PC-3 (cell line): ENCODE results near the gene SLC38A9. TPM values are rescaled to one million over a fixed set of nuclear protein-coding genes. Genes with fewer than 3 reads are reported as not detected.

Source experiments
- ATAC-seq: fragments of 200-7000 bp; cut with Tn5 transposase; 2 replicates; pipeline ENCODE4 v1.9.1; 2020; ENCODE audit warnings: mild to moderate bottlenecking, moderate library complexity
- BruUV-seq: library from RNA; stranded (reverse); fragments of 400-500 nt; replicated peaks from 2 replicates; lab custom pipeline; 2021; lab: Mats Ljungman, UMichigan
- CTCF ChIA-PET: fragments of 300-600 bp; sonication (Branson Sonifier 250); formaldehyde crosslinking; loops from one replicate; lab custom pipeline; 2022; ENCODE audit warnings: antibody characterized with exemption; lab: Charles Lee
- POLR2A ChIA-PET: fragments of 300-600 bp; sonication (Branson Sonifier 250); formaldehyde crosslinking; loops from one replicate; lab custom pipeline; 2022; ENCODE audit warnings: antibody characterized with exemption; ENCODE audit not compliant: unreplicated experiment; lab: Charles Lee
- DNase-seq: peaks from one replicate; pipeline ENCODE4 v3.0.0-alpha.2; 2015
- H2AFZ ChIP-seq: fragments of 300-600 bp; sonication (generic); 2 replicates; pipeline ENCODE4 v1.6.0; 2016; ENCODE audit warnings: antibody characterized with exemption, low read length
- H3F3A ChIP-seq: fragments of 300-600 bp; sonication (generic); one replicate; pipeline ENCODE4 v1.6.0; 2017; ENCODE audit warnings: antibody characterized with exemption, low read length, control low read depth, mild to moderate bottlenecking; ENCODE audit not compliant: unreplicated experiment
- H3K27ac ChIP-seq: fragments of 300-600 bp; sonication (generic); 2 replicates; pipeline ENCODE4 v1.5.1; 2016; ENCODE audit warnings: mild to moderate bottlenecking, low read length
- H3K27me3 ChIP-seq: fragments of 300-600 bp; sonication (generic); 2 replicates; pipeline ENCODE4 v1.6.1; 2016; ENCODE audit warnings: low read length, mixed read lengths
- H3K36me3 ChIP-seq: fragments of 300-600 bp; sonication (generic); 2 replicates; pipeline ENCODE4 v1.6.1; 2016; ENCODE audit warnings: low read depth, mixed run types, low read length, mixed read lengths
- H3K4me1 ChIP-seq: fragments of 300-600 bp; sonication (generic); 2 replicates; pipeline ENCODE4 v1.5.1; 2016; ENCODE audit warnings: low read length; ENCODE audit not compliant: insufficient read depth
- H3K4me2 ChIP-seq: fragments of 300-600 bp; sonication (generic); 2 replicates; pipeline ENCODE4 v1.6.0; 2016; ENCODE audit warnings: low read length
- H3K4me3 ChIP-seq: fragments of 300-600 bp; sonication (generic); 2 replicates; pipeline ENCODE4 v1.5.1; 2016; ENCODE audit warnings: mild to moderate bottlenecking, low read length, mixed read lengths
- H3K79me2 ChIP-seq: fragments of 300-600 bp; sonication (generic); 2 replicates; pipeline ENCODE4 v1.6.1; 2017; ENCODE audit warnings: low read length, mixed read lengths
- H3K9ac ChIP-seq: fragments of 300-600 bp; sonication (generic); 2 replicates; pipeline ENCODE4 v1.6.0; 2016; ENCODE audit warnings: mild to moderate bottlenecking, low read length
- H3K9me2 ChIP-seq: fragments of 300-600 bp; sonication (generic); replicated peaks from 2 replicates; pipeline ENCODE4 v1.6.1; 2016; ENCODE audit warnings: mixed run types, low read length, mixed read lengths
- H3K9me3 ChIP-seq: fragments of 300-600 bp; sonication (generic); 2 replicates; pipeline ENCODE4 v1.6.1; 2016; ENCODE audit warnings: low read length, mixed read lengths
- H4K20me1 ChIP-seq: fragments of 300-600 bp; sonication (generic); 2 replicates; pipeline ENCODE4 v1.6.1; 2016; ENCODE audit warnings: low read length, mixed read lengths
- CTCF ChIP-seq: fragments of 300-600 bp; sonication (generic); conservative IDR thresholded peaks from 2 replicates; pipeline ENCODE4 v1.5.1; 2017; ENCODE audit warnings: antibody characterized with exemption, low read depth, mild to moderate bottlenecking, low read length
- EZH2 ChIP-seq: fragments of 300-600 bp; sonication (generic); IDR thresholded peaks from one replicate; pipeline ENCODE4 v1.6.1; 2017; ENCODE audit warnings: antibody characterized with exemption, mild to moderate bottlenecking, low read length; ENCODE audit not compliant: unreplicated experiment
- EZH2phosphoT487 ChIP-seq: fragments of 300-600 bp; sonication (generic); IDR thresholded peaks from 2 replicates; pipeline ENCODE4 v1.6.1; 2018; ENCODE audit warnings: mild to moderate bottlenecking, antibody characterized with exemption, low read length, borderline replicate concordance
- intact Hi-C: fragments of 100-400 bp; cut with micrococcal nuclease; formaldehyde crosslinking; loops from 2 replicates; pipeline ENCODE4 v1.9.0; 2023
- total RNA-seq: library from RNA; depleted of rRNA; stranded (reverse); fragments of >200 nt; gene quantifications from 2 replicates; pipeline ENCODE4 v1.2.3, GENCODE V29; 2014

The SLC38A9 gene
- total RNA-seq, 1 experiment from 2014 or later, result 12.9 TPM

- Histone ChIP-seq H3K9ac (no peak overlapping the region), H3K9me2 (no peaks in the 10 kb centered on the region), H4K20me1 (no peaks in the 10 kb centered on the region), H3K27me3 (no peaks in the 10 kb centered on the region), H3K4me2 (no peak overlapping the region), H3K36me3 (no peaks in the 10 kb centered on the region), H3K9me3 (no peaks in the 10 kb centered on the region), H3K4me1 (no peaks in the 10 kb centered on the region), H3K27ac (no peak overlapping the region), H3K4me3 (no peak overlapping the region), H3K79me2 (peaks cover 3% of the 10 kb centered on the region; the same call in 1 of the 2 replicates), H3F3A (no peaks in the 10 kb centered on the region), H2AFZ (no peak overlapping the region)
- no TSS peak for BruUV-seq
- POLR2A ChIA-PET, result no interaction called here
- intact Hi-C loops, result no loop called here
- CTCF ChIA-PET, result no interaction called here
- TF ChIP-seq EZH2, result no peak
- TF ChIP-seq CTCF, result no peak
- no peak for TF ChIP-seq EZH2phosphoT487
- DNase-seq (no peak), ATAC-seq (no peak)
These were observed 9.4 kb downstream of the SLC38A9 start for GRCh38 chr5:55702598-55703345.

DNA sequence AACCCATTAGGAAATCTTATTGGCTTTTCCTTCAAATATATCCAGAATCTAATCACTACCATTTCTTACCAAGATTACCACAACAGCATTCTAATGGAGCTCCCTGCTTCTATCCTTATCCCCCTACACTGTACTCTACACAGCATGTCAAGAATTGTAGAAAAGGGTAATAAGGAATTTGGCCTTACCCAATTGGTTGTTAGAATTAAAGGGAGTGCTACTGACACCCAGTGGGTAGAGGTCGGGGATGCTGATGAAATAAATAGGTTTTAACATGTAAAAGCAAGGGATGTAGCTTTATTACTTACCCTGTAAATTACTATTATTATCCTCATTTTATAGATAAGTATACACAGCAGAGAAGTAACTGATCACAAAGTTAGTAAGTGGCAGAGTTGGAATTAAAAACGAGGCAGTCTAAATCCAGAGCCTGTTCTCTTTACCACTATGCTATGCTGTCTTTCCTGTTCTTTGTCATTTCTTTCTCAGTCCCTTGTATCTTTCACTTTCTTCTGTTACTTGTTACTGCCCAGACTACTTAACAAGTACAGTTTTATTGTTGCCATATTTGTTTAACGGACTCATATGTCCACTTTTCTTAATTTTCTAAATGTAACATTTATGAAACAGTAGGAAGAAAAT, 10.5 kb downstream of the SLC38A9 start:
- Histone ChIP-seq H3K27me3 (no peaks in the 10 kb centered on the region), H3K9me2 (no peaks in the 10 kb centered on the region), H3K27ac (no peak overlapping the region), H3K36me3 (no peaks in the 10 kb centered on the region), H2AFZ (no peak overlapping the region), H3K79me2 (peaks cover 3% of the 10 kb centered on the region; the same call in 1 of the 2 replicates), H3K9me3 (no peaks in the 10 kb centered on the region), H3K9ac (no peak overlapping the region), H3K4me1 (no peaks in the 10 kb centered on the region), H3K4me2 (no peak overlapping the region), H3F3A (no peaks in the 10 kb centered on the region), H3K4me3 (no peak overlapping the region), H4K20me1 (no peaks in the 10 kb centered on the region)
- POLR2A ChIA-PET, result no interaction called here
- intact Hi-C loops, result no loop called here
- ATAC-seq, result no peak
- DNase-seq, result no peak
- BruUV-seq, result no TSS peak
- CTCF ChIA-PET, result interaction anchor here (0.5 kb wide), 1 partner anchor 154 kb away, joined by 4 read pairs; no protein-coding TSS in a partner anchor
- no peak for TF ChIP-seq CTCF
- TF ChIP-seq EZH2, result no peak
- no peak for TF ChIP-seq EZH2phosphoT487

GRCh38 chr5:55700745-55701144, 11.4 kb downstream of the SLC38A9 start:
- BruUV-seq, result no TSS peak
- CTCF ChIA-PET, result interaction anchor here (0.5 kb wide), 1 partner anchor 153 kb away, joined by 4 read pairs; no protein-coding TSS in a partner anchor

More at GRCh38 chr5:55700745-55701144, 11.4 kb downstream of the SLC38A9 start:
- Histone ChIP-seq H3K9me3 (no peaks in the 10 kb centered on the region), H3K9me2 (no peaks in the 10 kb centered on the region), H2AFZ (no peak overlapping the region), H3K79me2 (no peaks in the 10 kb centered on the region), H3K9ac (no peak overlapping the region), H3K27me3 (no peaks in the 10 kb centered on the region), H3K36me3 (no peaks in the 10 kb centered on the region), H3F3A (no peaks in the 10 kb centered on the region), H3K4me2 (no peak overlapping the region), H3K4me3 (no peak overlapping the region), H4K20me1 (no peaks in the 10 kb centered on the region), H3K4me1 (no peaks in the 10 kb centered on the region), H3K27ac (no peak overlapping the region)
- intact Hi-C loops, result no loop called here
- DNase-seq (no peak), ATAC-seq (no peak)
- TF ChIP-seq EZH2 (no peak), CTCF (no peak), EZH2phosphoT487 (no peak)
- POLR2A ChIA-PET, result no interaction called here
